Activated gamma-delta T cell treated with anti-CD3 and anti-CD28 coated beads, Interleukin-2, amount 50 U/mL, for 16 hours (primary cell): ENCODE measurements around the gene POLRMT.
"Not testable (repeated sequence)": the region's sequence is repeated elsewhere in the genome, so short reads cannot be mapped to it uniquely, and the experiment has no call there.

Source experiments
- DNase-seq: peaks from one replicate; pipeline ENCODE4 v3.0.0-alpha.2; 2020; ENCODE audit warnings: low read depth

POLRMT gene

DNA sequence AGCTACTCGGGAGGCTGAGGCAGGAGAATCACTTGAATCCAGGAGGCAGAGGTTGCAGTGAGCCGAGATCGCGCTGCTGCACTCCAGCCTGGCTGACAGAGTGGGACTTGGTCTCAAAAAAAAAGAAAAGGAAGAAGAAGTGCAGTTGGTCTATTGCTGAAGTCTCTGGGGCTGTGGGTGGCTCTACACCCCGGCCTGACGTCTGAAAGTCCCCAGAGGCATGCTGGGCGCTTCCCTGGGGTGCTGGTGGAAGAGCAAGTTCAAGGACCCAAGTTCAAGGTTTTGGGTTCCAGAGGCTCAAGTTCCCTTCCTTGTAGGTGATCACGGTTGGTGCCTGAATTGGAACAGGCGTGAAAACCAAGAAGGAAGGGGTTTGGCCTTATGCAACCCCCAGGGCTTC is 39.8 kb downstream of the POLRMT start:
- no peak for DNase-seq

DNA sequence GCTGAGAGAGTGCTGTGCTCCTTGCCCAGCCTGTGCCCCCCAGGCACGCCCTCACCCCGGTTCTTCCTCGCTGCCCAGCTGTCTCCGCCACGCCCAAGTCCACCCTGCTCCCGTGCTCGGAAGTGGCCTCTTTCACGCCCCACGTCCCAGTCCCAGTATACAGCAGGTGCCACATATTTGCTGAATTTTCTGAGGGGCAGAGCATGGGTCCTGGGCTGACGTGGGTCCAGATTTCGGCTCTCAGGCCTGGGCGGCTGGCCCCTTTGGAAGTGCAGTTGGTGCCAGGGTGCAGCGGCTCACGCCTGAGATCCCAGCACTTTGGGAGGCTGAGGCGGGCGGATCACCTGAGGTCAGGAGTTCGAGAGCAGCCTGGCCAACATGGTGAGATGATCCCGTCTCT is 40.3 kb downstream of the POLRMT start:
- DNase-seq = no peak

DNA sequence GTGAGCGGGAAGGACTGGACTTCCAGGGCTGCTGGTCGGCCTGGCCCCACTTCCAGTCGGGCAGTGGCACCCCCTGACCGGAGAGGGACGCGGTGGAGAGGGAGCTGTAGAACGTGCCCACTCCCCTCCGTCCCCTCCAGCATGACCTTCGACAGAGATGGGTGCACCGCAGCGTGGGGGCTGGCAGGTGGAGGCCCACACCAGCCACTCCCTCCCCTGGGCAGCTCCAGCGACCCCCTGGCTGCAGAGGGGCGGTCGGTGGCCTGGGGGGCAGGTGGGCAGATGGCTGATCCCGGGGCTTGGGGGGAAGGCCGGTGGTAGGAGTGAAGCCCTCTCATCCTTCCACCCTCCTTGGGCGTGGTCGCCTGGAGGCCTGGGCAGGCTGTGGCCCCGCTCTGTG is 41.2 kb downstream of the POLRMT start:
- no peak for DNase-seq

DNA sequence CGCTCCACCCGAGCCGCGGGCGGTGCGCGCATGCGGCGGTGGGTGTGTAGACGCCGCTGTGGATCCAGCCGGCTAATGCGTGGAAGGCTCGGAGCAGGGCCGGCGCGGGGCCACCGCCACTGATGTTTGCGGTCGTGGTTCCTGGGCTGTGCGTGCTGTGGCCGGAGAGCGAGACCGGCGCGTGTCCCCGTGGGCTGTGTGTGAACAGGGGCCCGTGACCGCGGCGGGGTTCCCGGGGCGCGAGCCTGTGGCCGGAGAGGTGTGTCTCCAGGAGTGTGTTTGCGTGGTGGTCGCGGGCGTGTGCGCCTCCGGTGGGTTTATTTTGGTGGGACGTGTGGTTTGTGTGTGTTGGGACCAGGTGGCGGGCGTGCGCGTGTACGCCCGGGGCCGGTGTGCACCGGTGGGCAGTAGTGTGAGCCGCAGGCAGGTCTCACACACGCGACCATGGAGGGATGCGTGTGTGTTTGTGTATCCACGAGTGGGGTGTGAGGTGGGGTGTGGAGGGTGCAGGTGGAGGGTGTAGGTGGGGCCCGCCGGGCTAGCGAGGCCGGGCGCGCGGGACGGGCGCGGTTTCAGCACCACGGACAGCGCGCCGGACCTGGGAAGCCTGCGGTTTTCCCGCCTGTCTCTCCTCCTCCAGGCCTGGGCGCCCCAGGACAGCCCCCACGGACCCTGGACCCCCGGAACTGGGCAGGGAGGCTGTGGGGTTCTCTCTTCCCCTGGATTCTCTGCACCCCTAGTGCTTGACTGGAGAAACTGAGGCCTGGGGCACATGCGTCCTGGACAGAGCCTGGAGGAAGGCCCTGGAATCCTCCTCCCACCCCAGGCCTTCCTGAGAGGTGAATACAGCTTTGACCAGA is 42.0 kb downstream of the POLRMT start:
- DNase-seq = no peak

DNA sequence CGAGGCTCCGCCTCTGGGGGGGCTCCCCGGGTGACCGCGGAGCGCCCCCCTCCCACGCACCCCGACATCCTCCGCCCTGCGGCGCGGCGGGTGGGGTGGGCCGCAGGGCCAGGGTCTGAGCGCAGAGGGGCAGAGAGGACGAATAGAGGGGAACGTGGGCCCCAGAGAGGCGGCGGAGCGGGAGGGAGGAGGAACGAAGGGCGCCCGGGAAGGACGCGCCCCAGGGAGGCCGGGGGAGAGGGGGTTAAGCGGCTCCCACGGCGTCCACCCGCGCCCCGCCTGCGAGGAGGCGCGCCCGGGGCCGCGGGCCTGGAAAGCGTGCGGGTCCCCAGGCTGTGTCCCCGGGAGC is 42.6 kb downstream of the POLRMT start:
- no peak for DNase-seq

DNA sequence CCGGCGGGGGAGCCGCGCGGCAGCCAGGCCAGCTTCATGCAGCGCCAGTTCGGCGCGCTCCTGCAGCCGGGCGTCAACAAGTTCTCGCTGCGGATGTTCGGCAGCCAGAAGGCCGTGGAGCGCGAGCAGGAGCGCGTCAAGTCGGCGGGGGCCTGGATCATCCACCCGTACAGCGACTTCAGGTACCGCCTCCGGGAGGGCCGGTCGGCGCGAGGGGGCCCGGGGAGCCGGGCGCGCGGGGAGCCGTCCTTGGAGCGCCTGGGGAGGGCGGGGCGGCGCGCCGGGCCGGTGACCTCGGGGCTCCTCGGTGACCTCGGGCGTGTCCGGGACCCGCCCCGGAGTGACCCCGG is 43.0 kb downstream of the POLRMT start:
- no peak for DNase-seq

DNA sequence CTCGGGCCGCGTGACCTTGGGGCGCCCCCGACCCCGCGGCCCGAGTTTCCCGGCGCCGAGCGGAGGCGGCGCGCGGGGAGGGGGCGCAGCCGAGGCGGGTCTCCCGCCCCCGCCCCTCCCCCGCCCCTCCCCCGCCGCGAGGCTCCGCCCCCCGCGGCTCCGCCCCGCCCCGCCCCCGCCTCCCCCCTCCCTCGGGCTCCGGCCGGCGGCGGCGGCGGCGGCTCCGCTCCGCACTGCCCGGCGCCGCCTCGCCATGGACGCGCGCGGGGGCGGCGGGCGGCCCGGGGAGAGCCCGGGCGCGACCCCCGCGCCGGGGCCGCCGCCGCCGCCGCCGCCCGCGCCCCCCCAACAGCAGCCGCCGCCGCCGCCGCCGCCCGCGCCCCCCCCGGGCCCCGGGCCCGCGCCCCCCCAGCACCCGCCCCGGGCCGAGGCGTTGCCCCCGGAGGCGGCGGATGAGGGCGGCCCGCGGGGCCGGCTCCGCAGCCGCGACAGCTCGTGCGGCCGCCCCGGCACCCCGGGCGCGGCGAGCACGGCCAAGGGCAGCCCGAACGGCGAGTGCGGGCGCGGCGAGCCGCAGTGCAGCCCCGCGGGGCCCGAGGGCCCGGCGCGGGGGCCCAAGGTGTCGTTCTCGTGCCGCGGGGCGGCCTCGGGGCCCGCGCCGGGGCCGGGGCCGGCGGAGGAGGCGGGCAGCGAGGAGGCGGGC is 43.5 kb downstream of the POLRMT start, which contains the start of gene HCN2:
HCN2 (plus strand) TSS at position 189 of the 703 bp plus-strand sequence; CDS start at position 254, 65 bp downstream.
- DNase-seq = no peak

DNA sequence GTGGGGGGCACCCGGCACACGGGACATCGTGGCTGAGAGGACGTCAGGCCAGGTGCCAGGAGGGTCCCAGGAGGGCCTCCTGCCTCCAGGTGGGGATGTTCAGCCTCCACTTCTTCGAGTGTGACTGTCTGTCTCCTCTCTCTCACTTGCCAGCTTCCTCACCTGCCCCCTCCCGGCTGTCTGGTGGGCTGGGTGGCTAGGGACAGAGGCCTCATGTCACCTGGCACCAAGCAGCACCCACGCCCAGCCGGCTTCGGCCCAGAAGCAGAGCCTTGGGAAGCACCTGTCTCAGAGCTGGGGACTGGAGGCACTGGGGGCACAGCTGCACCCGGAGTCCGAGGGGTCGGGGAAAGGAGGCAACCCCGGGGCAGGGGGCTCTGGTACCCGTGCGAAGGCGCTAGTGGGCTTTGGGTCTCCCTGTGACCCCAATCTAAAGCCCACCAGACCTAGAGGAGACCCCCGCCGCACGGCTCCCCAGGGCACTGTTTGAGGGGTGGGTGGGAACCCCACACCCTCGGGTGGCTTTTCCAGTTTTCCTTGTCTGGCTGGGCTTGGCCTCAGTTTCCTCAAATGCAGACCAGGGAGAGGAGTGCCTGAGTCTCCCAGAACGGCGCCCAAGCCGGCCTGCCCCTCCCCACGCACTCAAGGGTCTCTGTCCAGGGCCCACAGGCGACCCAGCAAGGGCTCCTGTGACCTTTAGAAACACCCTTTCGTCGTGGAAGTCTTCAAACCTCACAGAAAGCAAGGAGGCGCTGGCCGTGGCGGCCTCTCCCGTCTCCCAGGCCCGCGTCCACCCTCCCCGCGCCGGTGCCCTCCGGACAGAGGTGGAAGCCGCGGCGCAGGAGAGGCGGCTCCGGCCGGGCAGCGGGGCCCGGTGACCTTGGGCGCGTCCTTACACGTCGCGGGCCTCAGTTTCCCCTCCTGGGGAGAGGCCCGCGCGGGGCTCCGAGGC is 44.3 kb downstream of the POLRMT start:
- no peak for DNase-seq

DNA sequence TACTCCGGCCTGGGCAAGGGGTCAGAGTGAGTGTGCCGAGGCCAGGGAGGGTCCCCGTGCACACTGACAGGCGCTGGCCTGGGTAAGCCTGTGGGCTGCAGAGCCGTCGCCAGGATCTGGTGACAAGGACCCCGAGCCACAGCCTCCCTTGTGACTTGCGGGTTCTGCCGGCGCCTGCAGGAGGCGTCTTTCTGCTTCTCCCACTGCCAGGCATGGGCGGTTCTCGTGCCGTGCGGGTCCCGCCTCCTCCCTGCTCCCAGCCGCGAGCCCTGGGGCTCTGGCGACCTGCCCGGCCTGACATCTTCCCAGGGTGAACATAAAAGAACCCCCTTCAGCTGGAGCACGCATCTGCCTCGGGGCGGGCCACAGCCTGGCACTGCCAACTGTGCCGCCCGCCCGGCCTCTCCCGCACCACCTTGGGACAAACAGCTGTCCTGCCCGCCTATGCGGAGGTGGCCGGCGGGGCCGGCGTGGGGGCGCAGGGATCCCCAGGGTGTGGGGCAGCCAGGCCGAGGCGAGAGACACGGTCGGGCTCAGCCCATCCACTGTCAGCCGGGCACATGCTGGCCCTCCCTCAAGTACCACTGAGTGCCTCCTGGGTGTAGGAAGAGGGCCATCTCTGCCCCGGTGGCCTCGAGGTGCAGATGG is 45.1 kb downstream of the POLRMT start:
- DNase-seq = peak; percentile 32

DNA sequence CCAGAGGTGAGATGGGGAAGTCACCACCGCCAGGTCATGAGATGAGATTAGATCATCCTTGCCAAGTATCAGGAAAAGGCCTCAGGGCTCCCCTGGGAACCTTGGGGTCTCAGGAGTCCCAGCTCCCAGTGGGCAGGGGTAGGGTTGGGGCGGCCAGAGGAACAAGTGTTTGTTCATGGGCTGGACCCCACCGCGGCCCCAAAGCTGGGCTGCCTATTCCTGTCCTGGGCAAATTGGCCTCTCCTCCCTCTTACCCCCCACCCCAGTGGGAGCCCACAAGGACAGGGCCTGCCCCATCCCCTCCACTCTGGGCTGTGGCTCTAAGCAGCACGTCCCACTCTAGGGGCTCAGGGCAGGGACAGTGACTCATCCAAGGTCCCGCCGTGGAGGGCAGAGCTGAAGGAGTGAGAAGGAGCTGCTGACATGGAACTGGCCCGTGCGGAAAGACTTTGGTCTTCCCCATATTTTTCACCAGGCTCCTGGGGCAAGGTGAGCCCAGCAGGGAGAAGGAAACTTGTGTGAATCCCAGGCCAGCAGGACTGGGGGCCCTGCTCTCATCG is 47.7 kb downstream of the POLRMT start:
- DNase-seq = no peak

DNA sequence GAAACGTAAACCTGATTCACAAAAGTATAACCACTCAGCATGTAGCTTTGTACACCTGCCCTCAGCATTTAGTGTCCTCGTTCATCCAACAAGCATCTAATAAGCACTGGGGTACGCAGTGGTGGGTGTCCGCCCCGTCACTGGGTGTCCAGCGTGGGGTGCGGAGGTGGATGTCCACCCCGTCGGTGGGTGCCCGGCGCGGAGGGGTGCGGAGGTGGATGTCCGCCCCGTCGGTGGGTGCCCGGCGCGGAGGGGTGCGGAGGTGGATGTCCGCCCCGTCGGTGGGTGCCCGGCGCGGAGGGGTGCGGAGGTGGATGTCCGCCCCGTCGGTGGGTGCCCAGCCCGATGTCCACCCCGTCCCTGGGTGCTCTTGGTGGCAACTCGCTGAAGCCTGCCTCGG is 48.2 kb downstream of the POLRMT start:
- DNase-seq = not testable (repeated sequence)

DNA sequence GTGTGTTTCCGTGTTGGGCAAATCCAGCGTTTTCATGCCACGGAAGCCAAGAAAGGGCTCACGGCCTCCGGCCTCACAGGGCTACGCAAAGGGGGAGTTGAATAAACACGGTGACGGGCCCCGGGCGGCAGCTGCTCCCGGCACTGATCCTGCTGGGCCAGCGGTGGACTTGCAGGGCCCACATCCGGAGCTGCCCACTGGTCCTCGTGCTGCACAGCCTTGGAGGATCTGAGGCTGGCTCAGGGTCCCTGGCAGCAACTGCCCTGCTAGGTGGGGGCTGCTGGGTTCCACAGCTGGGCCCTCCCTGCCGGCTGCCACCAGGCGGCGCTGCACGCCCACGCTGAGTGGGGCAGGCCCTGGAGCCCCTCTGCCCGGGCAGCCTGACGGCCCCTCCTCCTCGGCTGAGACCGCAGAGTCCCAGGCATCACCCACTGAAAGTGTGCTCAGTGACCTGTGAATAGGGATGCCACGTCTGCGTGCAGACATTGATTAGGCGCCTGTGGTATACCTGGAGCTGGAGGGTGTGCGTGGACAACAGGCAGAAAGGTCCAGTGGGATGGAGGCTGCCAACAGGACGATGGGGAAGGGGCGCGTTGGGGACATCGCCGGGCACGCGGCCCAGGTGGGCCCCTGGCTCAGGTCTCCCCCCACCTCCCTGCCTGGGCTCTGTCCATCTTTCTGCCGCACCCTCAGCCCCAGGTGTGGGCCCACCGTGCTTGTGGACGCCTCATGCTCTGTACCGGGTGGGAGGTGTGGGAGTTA is 48.9 kb downstream of the POLRMT start:
- DNase-seq = peak; percentile 48

DNA sequence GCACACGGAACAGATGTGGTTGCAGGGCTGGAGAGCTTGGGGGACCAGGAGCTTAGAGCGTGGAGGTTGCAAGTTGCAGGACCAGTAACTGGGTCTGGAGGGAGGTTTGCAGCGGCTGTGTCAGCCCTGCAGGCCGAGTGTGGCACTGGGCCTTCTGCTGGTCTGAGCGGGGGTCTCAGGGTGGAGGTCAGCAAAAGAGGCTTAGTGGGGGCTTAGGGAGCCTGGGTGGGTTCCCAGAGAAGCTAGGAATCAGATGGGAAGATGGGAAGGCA is 49.4 kb downstream of the POLRMT start:
- DNase-seq = no peak

DNA sequence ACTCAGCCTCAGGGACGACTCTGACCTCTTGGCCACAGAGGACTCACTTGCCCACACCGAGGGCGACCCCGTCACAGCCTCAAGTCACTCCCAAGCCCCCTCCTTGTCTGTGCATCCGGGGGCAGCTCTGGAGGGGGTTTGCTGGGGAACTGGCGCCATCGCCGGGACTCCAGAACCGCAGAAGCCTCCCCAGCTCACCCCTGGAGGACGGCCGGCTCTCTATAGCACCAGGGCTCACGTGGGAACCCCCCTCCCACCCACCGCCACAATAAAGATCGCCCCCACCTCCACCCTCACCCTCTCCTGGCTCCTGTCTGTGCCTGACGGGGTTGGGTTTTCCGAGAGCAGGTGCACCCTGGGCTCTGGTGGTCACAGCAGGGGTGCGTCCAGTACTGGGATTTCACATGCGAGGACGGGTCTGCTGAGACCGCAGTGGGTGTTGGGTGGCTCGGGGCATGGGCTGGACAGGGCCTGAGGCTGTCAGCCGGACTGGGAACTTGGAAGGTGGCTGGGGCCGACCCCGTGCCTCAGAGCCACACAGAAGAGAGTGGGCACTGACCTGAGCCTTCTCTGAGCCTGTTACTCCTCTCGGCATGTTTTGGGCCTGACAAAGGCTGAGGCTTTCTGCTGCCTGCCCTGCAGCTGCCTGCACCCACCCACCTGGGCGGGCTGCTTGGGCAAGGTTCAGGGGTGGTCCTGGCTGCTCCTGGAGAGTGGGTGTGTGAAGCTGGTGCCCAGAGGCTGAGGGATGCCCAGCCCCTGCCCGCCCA is 50.0 kb downstream of the POLRMT start:
- DNase-seq = no peak

DNA sequence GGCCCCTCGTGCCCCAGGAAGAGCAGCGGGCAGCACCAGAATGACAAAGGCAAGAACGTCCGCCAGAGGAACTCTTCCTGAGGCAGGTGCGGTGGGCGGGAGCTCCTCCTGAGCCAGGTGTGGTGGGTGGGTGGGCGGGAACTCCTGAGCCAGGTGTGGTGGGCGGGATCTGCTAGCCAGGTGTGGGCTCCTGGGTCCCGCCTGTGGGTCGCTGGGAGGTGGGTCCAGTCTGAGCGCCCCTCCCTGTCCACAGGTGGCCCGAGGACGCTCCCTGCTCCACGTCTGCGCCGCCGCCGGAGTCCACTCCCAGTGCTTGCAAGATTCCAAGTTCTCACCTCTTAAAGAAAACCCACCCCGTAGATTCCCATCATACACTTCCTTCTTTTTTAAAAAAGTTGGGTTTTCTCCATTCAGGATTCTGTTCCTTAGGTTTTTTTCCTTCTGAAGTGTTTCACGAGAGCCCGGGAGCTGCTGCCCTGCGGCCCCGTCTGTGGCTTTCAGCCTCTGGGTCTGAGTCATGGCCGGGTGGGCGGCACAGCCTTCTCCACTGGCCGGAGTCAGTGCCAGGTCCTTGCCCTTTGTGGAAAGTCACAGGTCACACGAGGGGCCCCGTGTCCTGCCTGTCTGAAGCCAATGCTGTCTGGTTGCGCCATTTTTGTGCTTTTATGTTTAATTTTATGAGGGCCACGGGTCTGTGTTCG is 50.7 kb downstream of the POLRMT start:
- DNase-seq = no peak

DNA sequence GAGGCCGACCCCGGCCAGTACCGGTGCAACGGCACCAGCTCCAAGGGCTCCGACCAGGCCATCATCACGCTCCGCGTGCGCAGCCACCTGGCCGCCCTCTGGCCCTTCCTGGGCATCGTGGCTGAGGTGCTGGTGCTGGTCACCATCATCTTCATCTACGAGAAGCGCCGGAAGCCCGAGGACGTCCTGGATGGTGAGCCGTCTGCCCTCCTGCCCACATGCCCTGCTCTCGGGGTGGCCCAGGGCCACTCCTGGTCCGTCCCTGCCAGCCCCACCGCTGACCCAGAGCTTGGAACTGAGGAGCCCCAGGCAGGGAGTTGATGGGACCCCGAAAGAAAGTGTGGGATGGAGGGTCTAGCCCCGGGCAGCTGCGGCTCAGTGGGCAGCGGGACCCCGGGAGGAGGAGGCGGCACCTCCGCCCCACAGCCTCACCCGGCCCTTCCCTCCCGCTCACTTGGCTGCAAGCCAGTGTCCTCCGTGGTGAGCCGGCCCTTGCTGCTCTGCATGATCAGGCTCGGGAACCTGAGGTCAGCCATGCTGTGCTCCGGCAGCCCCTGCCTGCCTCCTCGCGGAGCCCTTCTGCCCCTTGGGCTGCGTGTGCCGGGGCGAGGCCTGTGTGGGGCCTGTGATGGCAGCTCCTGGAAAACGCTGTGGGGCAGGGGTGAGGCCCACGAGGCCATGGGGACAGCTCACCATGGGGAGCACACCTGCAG is 51.8 kb downstream of the POLRMT start:
- DNase-seq = no peak

DNA sequence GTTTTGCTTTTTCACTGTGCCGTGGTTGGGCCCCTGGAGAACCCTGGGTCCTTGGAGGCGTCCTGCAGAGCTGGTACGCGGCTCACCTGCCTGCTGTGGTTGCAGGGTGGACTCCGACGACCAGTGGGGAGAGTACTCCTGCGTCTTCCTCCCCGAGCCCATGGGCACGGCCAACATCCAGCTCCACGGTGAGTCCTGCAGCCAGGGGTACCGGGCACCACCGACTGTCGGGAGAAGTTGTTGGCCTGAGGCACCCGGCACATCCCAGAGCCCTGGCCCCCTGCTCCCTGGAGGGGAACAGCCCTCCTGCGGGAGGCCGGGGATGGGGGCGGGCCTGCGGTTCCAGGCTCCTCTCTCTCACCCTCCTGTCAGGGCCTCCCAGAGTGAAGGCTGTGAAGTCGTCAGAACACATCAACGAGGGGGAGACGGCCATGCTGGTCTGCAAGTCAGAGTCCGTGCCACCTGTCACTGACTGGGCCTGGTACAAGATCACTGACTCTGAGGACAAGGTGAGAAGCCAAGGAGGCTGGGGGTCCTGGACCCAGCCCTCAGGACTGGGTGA is 53.0 kb downstream of the POLRMT start:
- no peak for DNase-seq

DNA sequence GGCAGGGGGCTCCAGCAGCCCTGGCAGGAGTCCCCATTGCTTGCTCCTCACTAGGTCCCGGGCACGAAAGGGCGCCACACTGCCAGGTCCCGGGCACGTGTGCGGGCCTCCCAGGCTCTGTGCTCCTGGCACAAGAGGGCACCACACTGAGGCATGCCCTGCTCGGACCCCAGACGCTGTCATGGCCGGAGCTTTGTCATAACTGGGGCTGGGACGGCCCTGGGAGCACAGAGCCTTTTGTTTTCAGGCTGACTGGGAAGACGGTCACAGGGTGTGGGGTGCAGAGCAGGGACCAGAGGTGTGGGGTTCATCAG is 53.5 kb downstream of the POLRMT start:
- no peak for DNase-seq
